CD4-positive, alpha-beta T cell (primary cell): ENCODE data around the gene CIPC. TPM values are rescaled to one million over a fixed set of nuclear protein-coding genes. Genes with fewer than 3 reads are reported as not detected.

Source experiments
- ATAC-seq: fragments of 200-7000 bp; cut with Tn5 transposase; one replicate; pipeline ENCODE4 v1.10.0; 2022; ENCODE audit warnings: mild to moderate bottlenecking; ENCODE audit not compliant: poor library complexity
- CTCF ChIA-PET: fragments of 350-600 bp; sonication (Branson Sonifier 250); formaldehyde crosslinking; loops from one replicate; lab custom pipeline; 2021; ENCODE audit warnings: antibody characterized with exemption, inconsistent platforms; lab: Charles Lee
- POLR2A ChIA-PET: fragments of 350-600 bp; sonication (Branson Sonifier 250); formaldehyde crosslinking; loops from one replicate; lab custom pipeline; 2021; ENCODE audit warnings: antibody characterized with exemption, inconsistent platforms; lab: Charles Lee
- DNase-seq, 14 experiments: peaks; one replicate each; pipeline ENCODE4 v3.0.0-alpha.2; 2013 to 2020; ENCODE audit warnings: mixed read lengths in 2 of 14
- H3K27ac ChIP-seq, 2 donors: one replicate each; pipeline versions ENCODE4 v1.5.1 to v1.7.0; 2013; ENCODE audit warnings: low read length in 2 of 2, low read depth in 1 of 2, mild to moderate bottlenecking in 1 of 2
- H3K27me3 ChIP-seq, 2 experiments: 1 replicate in 1 of 2; 2 replicates in 1 of 2; pipeline versions ENCODE4 v1.6.1 to v1.7.0; 2013; ENCODE audit warnings: low read length in 2 of 2, control low read depth in 1 of 2, mild to moderate bottlenecking in 1 of 2, moderate library complexity in 1 of 2; ENCODE audit not compliant: insufficient read depth in 2 of 2, control insufficient read depth in 1 of 2
- H3K36me3 ChIP-seq: one replicate; pipeline ENCODE4 v1.6.1; 2013; ENCODE audit warnings: low read length, control low read depth; ENCODE audit not compliant: insufficient read depth
- H3K4me1 ChIP-seq: one replicate; pipeline ENCODE4 v1.6.1; 2013; ENCODE audit warnings: low read length, control low read depth; ENCODE audit not compliant: insufficient read depth
- H3K4me3 ChIP-seq: one replicate; pipeline ENCODE4 v1.5.1; 2013; ENCODE audit warnings: mild to moderate bottlenecking, low read length, moderate library complexity
- H3K9me3 ChIP-seq, 2 experiments: 1 replicate in 1 of 2; 2 replicates in 1 of 2; pipeline versions ENCODE4 v1.6.1 to v1.7.0; 2013; ENCODE audit warnings: low read length in 2 of 2, mild to moderate bottlenecking in 2 of 2, control low read depth in 1 of 2, moderate library complexity in 1 of 2; ENCODE audit not compliant: control insufficient read depth in 1 of 2, insufficient read depth in 1 of 2
- H3K27ac Mint-ChIP-seq: one replicate; pipeline ENCODE4 v1.8.0; 2020; ENCODE audit warnings: mixed read lengths
- H3K27me3 Mint-ChIP-seq: one replicate; pipeline ENCODE4 v1.8.0; 2021; ENCODE audit warnings: mixed read lengths
- H3K36me3 Mint-ChIP-seq: one replicate; pipeline ENCODE4 v1.8.0; 2021; ENCODE audit warnings: low read depth, mixed read lengths
- H3K4me1 Mint-ChIP-seq: one replicate; pipeline ENCODE4 v1.8.0; 2021; ENCODE audit warnings: low read depth, mixed read lengths
- H3K4me3 Mint-ChIP-seq: one replicate; pipeline ENCODE4 v1.8.0; 2020; ENCODE audit warnings: mild to moderate bottlenecking, mixed read lengths
- H3K9me3 Mint-ChIP-seq: one replicate; pipeline ENCODE4 v1.8.0; 2020; ENCODE audit warnings: mixed read lengths
- intact Hi-C, 2 experiments: fragments of 100-400 bp; cut with DNase I in 1 of 2; cut with micrococcal nuclease in 1 of 2; formaldehyde crosslinking; loops; one replicate each; pipeline versions ENCODE4 v1.15.1 to v1.9.0; 2023 to 2025; cut with DNase I, micrococcal nuclease
- total RNA-seq, 174 experiments: library from RNA in 2 of 174; stranded (reverse) in 2 of 174; gene quantifications; one replicate each; pipeline ENCODE4 v1.2.3 and lab custom pipeline; 2021 to 2026
- TF ChIP-seq, protein P1 (sequence below): fragments of 200-600 bp; IDR thresholded peaks from one replicate; pipeline ENCODE4 v1.8.0; 2022; ENCODE audit warnings: antibody characterized with exemption, mild to moderate bottlenecking

The CIPC gene
- total RNA-seq, 2 experiments from 2014 or later, result 8.2 to 10.7 TPM

DNA sequence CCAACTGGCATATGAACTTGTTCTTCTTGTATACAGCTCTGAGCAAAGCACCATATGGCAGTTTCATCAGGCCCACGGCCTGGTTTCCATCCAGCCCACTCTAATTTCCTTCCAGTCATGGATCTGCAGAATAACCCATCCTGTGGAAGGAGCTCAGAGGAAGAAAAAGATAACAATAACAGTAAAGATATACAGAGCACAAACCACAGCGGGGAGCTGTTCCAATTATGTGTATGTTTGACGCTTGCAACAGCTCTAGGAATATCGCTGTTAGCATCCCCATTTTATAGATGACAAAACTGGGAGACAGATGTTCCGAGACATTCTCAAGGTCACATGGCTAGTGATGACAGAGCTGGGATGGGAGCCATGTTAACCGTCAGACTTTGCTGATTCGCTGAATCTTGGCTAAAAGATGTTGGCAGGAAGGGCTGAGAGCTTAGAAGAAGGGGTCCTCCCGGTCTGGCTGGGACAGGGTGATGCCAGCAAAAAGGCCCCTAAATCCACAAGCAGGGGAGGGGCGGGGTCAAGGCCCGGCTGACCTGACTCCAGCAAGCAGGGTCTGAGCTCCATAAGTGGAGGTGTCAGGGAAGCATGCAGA is 34.4 kb upstream of the CIPC start:
- TF ChIP-seq, protein P1, sequence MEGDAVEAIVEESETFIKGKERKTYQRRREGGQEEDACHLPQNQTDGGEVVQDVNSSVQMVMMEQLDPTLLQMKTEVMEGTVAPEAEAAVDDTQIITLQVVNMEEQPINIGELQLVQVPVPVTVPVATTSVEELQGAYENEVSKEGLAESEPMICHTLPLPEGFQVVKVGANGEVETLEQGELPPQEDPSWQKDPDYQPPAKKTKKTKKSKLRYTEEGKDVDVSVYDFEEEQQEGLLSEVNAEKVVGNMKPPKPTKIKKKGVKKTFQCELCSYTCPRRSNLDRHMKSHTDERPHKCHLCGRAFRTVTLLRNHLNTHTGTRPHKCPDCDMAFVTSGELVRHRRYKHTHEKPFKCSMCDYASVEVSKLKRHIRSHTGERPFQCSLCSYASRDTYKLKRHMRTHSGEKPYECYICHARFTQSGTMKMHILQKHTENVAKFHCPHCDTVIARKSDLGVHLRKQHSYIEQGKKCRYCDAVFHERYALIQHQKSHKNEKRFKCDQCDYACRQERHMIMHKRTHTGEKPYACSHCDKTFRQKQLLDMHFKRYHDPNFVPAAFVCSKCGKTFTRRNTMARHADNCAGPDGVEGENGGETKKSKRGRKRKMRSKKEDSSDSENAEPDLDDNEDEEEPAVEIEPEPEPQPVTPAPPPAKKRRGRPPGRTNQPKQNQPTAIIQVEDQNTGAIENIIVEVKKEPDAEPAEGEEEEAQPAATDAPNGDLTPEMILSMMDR, result no peak
- Mint-ChIP-seq H3K36me3 (no peaks in the 10 kb centered on the region), H3K4me3 (no peak overlapping the region), H3K27ac (no peak overlapping the region), H3K9me3 (no peaks in the 10 kb centered on the region), H3K4me1 (no peaks in the 10 kb centered on the region), H3K27me3 (peaks cover 4% of the 10 kb centered on the region)
- Histone ChIP-seq H3K27me3 (no peaks in the 10 kb centered on the region), H3K9me3 (no peaks in the 10 kb centered on the region), H3K27ac (no peak overlapping the region), H3K4me3 (no peak overlapping the region), H3K4me1 (peaks cover 15% of the 10 kb centered on the region), H3K36me3 (no peaks in the 10 kb centered on the region)
- ChIA-PET POLR2A (no interaction called here), CTCF (interaction anchor here (0.6 to 1.5 kb wide), 2 partner anchors 12 to 151 kb away, joined by 4 read pairs; no protein-coding TSS in a partner anchor)
- ATAC-seq (no peak), DNase-seq (no peak)
- intact Hi-C loops, result no loop called here

DNA sequence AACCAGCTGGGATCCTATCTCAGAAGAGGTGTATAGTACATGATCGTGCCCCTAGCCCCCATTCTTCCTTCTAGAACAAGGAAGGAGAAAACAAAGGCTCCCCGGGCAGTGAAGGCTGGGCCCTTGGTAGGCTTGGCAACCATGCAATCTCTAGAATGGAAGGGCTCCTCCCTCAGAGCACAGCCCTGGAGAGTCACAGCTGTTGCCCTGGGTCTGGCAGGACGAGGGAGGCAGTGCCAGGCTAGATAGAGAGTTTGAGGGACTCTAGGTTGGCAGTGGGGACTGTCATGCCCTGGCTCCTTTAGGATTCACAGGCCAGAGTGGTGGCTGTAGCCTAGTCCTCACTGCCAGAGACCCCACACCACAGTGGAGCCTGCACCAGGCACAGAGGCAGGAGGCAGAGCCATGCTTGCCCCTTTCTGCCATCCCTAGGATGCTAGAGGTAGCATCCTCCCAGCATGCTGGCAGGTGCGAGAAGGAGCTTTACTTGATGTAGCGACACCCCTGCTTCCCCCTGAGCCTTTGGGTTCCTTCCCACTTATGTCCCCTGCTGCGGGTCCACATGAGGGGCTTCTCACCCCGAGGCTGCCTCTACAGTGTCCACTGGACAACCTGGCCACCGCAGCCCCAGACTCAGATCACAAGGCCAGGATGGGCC is 33.4 kb upstream of the CIPC start:
- H3K4me1 Mint-ChIP-seq, result no peaks in the 10 kb centered on the region
- ChIA-PET CTCF (interaction anchor here (1.5 kb wide), 1 partner anchor 151 kb away, joined by 4 read pairs; no protein-coding TSS in a partner anchor), POLR2A (no interaction called here)
- Histone ChIP-seq H3K36me3 (no peaks in the 10 kb centered on the region), H3K27me3 (no peaks in the 10 kb centered on the region), H3K9me3 (no peaks in the 10 kb centered on the region), H3K4me3 (no peak overlapping the region), H3K27ac (no peak overlapping the region), H3K4me1 (peaks cover 13% of the 10 kb centered on the region)
- TF ChIP-seq, protein P1, result no peak
- intact Hi-C loops, result no loop called here
- no peaks in the 10 kb centered on the region for H3K9me3 Mint-ChIP-seq
- peaks cover 4% of the 10 kb centered on the region for H3K27me3 Mint-ChIP-seq
- ATAC-seq (no peak), DNase-seq (no peak)
- H3K36me3 Mint-ChIP-seq, result no peaks in the 10 kb centered on the region
- no peak overlapping the region for H3K27ac Mint-ChIP-seq
- H3K4me3 Mint-ChIP-seq, result no peak overlapping the region

DNA sequence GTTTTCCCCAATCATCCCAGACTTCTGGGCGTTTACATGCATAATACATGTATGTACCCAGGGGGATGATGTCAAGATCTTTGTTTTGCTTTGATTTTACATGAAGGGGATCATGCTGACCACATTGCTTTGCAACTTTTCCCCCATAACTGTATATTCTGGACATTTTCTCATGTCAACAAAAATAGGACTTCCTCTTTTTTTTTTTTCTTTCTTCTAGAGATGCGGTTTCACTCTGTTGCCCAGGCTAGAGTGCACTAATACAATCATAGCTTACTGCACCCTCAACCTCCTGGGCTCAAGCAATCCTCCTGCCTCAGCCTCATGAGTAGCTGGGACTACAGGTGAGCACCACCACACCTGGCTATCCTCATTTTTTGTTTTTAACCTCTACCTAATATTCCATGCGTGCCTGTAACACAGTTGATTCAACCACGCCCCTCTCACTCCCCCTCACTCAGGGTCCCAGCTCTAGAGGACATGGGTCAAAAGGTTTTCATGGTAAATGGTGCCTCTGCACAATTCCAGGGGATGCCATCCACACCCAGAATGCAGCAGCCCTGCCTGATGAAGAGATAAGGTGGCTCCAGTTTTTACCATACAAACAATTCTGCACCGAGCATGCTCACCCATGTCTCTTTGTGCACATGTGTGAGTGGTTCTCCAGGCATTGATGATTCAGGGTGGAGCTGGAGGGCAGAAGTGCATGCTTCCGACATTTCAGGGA is 32.0 kb upstream of the CIPC start:
- ChIA-PET POLR2A (no interaction called here), CTCF (interaction anchor here (1.5 kb wide), 1 partner anchor 153 kb away, joined by 4 read pairs; no protein-coding TSS in a partner anchor)
- Histone ChIP-seq H3K36me3 (no peaks in the 10 kb centered on the region), H3K9me3 (no peaks in the 10 kb centered on the region), H3K4me1 (peaks cover 17% of the 10 kb centered on the region), H3K27ac (no peak overlapping the region), H3K27me3 (no peaks in the 10 kb centered on the region), H3K4me3 (no peak overlapping the region)
- TF ChIP-seq, protein P1, result no peak
- no peak for DNase-seq
- H3K9me3 Mint-ChIP-seq, result no peaks in the 10 kb centered on the region
- H3K27ac Mint-ChIP-seq, result no peak overlapping the region
- no peak for ATAC-seq
- intact Hi-C loops, result no loop called here
- peaks cover 4% of the 10 kb centered on the region for H3K27me3 Mint-ChIP-seq
- H3K36me3 Mint-ChIP-seq, result no peaks in the 10 kb centered on the region
- no peaks in the 10 kb centered on the region for H3K4me1 Mint-ChIP-seq
- H3K4me3 Mint-ChIP-seq, result no peak overlapping the region
